PFSK-1 (cell line): ENCODE data around the gene PIK3R6.

Experiments used
- POLR2AphosphoS5 ChIP-seq: IDR thresholded peaks from 2 replicates; pipeline ENCODE4 v1.6.1; 2012; ENCODE audit warnings: low read depth, mild to moderate bottlenecking, control low read depth, low read length, moderate library complexity
- SIN3A ChIP-seq: IDR thresholded peaks from 2 replicates; pipeline ENCODE4 v1.6.1; 2012; ENCODE audit warnings: mild to moderate bottlenecking, low read length, moderate library complexity, borderline replicate concordance; ENCODE audit not compliant: insufficient read depth
- TAF1 ChIP-seq: IDR thresholded peaks from 2 replicates; pipeline ENCODE4 v1.6.1; 2012; ENCODE audit warnings: low read length, control low read depth, borderline replicate concordance; ENCODE audit not compliant: insufficient read depth
- TF ChIP-seq, protein P1 (sequence below), 2 experiments: IDR thresholded peaks; 2 replicates each; pipeline versions ENCODE4 v1.6.1 to v1.8.0; 2011 to 2012; ENCODE audit warnings: low read depth in 2 of 2, low read length in 2 of 2, control low read depth in 1 of 2, inconsistent platforms in 1 of 2, mild to moderate bottlenecking in 1 of 2, moderate library complexity in 1 of 2; ENCODE audit not compliant: insufficient read depth in 1 of 2

DNA sequence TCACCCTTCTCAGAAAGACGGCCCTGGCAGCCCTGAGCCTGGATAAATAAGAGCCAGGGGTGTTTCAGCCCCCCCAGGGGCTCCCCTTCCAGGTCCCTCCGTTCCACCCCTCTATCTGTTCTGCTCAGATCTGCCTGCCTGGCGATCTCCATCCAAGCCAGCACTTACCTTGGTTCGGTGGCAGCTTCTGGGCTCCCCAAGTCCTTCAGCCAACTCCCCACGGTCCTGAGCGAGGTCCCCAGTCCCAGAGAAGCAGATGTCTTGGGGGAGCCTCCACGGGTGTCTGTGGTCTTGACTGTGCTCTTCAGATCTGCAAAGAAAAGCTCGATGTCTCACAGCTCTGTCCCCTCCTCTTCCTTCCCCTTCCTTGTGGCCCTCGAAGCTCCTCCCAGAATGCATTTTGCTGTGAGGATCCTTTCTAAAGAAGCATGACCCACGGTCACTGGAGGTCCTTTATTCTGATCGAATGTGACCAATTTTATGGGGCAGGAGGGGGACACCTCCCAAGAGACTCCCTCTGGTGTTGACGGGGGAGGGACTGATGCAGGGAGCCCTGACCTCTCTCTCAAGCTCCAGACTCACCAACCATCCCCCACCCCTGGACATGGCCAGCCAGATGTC lies at the start of gene PIK3R6:
- TF ChIP-seq POLR2AphosphoS5, result no peak
- TF ChIP-seq, protein P1, sequence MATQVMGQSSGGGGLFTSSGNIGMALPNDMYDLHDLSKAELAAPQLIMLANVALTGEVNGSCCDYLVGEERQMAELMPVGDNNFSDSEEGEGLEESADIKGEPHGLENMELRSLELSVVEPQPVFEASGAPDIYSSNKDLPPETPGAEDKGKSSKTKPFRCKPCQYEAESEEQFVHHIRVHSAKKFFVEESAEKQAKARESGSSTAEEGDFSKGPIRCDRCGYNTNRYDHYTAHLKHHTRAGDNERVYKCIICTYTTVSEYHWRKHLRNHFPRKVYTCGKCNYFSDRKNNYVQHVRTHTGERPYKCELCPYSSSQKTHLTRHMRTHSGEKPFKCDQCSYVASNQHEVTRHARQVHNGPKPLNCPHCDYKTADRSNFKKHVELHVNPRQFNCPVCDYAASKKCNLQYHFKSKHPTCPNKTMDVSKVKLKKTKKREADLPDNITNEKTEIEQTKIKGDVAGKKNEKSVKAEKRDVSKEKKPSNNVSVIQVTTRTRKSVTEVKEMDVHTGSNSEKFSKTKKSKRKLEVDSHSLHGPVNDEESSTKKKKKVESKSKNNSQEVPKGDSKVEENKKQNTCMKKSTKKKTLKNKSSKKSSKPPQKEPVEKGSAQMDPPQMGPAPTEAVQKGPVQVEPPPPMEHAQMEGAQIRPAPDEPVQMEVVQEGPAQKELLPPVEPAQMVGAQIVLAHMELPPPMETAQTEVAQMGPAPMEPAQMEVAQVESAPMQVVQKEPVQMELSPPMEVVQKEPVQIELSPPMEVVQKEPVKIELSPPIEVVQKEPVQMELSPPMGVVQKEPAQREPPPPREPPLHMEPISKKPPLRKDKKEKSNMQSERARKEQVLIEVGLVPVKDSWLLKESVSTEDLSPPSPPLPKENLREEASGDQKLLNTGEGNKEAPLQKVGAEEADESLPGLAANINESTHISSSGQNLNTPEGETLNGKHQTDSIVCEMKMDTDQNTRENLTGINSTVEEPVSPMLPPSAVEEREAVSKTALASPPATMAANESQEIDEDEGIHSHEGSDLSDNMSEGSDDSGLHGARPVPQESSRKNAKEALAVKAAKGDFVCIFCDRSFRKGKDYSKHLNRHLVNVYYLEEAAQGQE (IDR thresholded peaks at IDR 0.05; ENCODE audit: insufficient read depth in 1 of 2, low read depth in 2 of 2, low read length in 2 of 2), result no peak
- TF ChIP-seq TAF1, result no peak
- no peak for TF ChIP-seq SIN3A
